COLO829 (cell line): Measurements from ENCODE around the gene NKX2-4.

Source experiments
- DNase-seq: peaks from one replicate; pipeline ENCODE4 v3.0.0; 2012; ENCODE audit warnings: low spot score

NKX2-4 gene

DNA sequence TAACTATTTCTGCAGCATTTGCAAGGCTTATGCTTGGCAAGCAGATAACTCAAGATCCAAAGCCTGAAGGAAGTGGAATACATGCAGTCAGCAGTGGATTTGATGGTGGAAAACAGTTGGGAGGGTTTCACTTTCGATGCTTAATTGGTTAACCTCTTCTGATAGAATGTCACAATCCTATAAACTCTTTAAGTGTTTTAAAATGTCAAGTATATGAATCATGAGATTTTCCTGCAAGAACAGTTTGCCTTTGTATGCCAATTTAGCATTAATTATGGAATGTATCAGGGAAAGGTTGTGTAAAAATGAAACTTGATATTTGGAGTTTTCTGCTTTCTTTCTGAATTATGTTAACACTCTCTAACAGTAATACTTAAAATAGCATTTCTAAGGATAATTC lies 36.6 kb downstream of the NKX2-4 start:
- DNase-seq: peak; percentile 36

- DNase-seq: no peak
Observed at GRCh38 chr20:21358737-21359136, 38.6 kb downstream of the NKX2-4 start.

DNA sequence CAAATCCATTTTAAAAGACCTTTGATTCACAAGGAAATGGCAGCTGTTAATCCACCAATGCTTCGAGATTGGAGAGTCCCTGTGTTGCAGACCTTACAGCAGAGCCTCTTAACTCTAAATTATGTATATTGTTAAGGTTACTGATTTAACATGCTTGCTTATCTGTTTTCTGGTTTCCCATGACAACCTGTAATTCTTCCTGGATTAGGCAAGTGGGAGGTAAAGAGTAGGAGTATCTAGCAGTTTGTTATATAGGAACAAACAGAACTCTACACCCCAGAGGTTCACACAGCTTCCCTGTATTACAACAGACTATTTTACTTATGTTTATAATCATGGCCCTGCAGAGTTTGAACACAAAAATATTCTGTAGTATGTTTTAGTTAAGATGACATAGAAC lies 39.5 kb downstream of the NKX2-4 start:
- no peak for DNase-seq

DNA sequence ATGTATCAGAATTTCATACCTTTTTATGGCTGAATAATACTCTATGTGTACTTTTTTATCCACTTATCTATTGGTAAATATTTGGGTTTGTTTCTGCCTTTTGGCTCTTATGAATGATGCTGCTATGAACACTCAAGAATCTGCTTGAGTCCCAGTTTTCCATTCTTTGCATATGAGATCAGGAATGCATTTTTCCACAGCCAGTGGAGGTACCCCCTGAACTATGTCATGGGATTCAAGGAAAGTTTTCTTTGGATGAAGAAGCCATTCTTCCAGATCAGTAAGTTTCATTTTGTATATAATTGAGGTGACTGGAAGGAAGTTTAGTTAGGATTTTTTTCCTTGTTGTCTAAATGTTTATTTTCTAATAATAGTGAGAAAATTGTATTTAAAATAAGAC lies 40.9 kb downstream of the NKX2-4 start:
- DNase-seq: no peak

- no peak for DNase-seq
Observed at GRCh38 chr20:21355981-21356380, 41.3 kb downstream of the NKX2-4 start.

GRCh38 chr20:21353236-21353635 lies 44.1 kb downstream of the NKX2-4 start:
- DNase-seq: no peak

GRCh38 chr20:21352703-21353102 lies 44.6 kb downstream of the NKX2-4 start:
- DNase-seq: peak; percentile 50
